ENCODE data around the gene THBS4.
"Not testable (repeated sequence)": the region's sequence is repeated elsewhere in the genome, so short reads cannot be mapped to it uniquely, and the experiment has no call there.

Gene THBS4

GRCh38 chr5:80106916-80107315 lies 71.8 kb downstream of the THBS4 start:
- Histone ChIP-seq H3K9me2 (replicated peaks; ENCODE audit: insufficient read depth, low read length) (no peaks in the 10 kb centered on the region), H4K20me1 (ENCODE audit: insufficient read depth, low read length) (no peaks in the 10 kb centered on the region), H3K27me3 (replicated peaks; ENCODE audit: insufficient read depth, low read length) (no peaks in the 10 kb centered on the region), H3F3A (ENCODE audit: insufficient read depth, low read length) (no peaks in the 10 kb centered on the region), H3K9me3 (replicated peaks; ENCODE audit: insufficient read depth, low read length) (no peaks in the 10 kb centered on the region), H2AFZ (ENCODE audit: low read length) (no peak overlapping the region), H3K27ac (ENCODE audit: low read length) (no peak overlapping the region), H3K4me1 (ENCODE audit: low read length) (no peaks in the 10 kb centered on the region), H3K9ac (ENCODE audit: low read length) (no peak overlapping the region), H3K4me2 (ENCODE audit: low read depth, low read length) (no peak overlapping the region), H3K36me3 (replicated peaks; ENCODE audit: insufficient read depth, low read length) (no peaks in the 10 kb centered on the region), H3K4me3 (ENCODE audit: low read length) (no peak overlapping the region), H3K79me2 (ENCODE audit: low read length) (no peaks in the 10 kb centered on the region)
- DNase-seq, result no peak
- TF ChIP-seq CTCF (IDR thresholded peaks at IDR 0.05; ENCODE audit: low read length), result no peak
- no peak for TF ChIP-seq EZH2 (optimal IDR thresholded peaks at IDR 0.05; ENCODE audit: low read depth, low read length)
- no peak for TF ChIP-seq EZH2phosphoT487 (IDR thresholded peaks at IDR 0.05; ENCODE audit: low read length)

DNA sequence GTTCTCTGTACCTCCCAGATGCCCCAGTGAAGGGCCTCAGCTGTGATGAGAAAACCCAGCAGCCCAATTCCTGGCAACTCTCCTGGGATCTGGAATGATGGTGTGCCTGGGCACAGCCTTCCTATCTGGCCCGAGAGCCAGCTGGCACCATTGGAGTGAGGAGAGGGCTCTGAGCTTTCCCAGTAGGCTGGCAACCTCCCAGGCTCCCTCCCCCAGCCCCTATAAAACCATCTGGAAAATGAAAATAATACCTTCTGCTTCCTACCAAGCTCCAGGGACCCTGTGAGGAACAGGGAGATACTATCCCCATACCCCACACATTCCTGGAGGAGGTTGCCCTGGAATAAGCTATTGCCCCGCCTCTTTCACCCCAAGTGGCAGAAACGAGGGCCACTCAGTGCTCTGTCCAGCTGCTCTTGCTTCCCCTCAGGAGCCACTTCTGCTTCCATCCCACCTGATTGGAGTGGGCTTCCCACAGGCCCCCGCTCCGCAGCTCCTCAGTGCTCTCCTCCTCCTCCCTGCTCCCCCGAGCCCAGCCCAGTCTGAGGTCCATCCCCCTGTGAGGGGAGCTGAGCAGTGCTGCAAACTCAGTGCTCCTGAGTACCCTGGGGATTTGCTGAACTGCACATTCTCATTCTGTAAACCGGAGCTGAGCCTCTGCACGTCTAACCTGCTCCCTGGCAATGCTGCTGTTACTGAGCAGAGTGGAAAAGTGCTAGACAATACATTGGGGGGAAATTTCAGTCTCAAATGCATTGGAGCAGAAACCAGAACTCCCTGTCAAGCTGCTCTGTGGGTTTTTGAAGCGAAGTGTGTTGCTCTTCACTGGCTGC lies 74.7 kb downstream of the THBS4 start:
- H3F3A ChIP-seq (ENCODE audit: insufficient read depth, low read length), result no peaks in the 10 kb centered on the region
- no peaks in the 10 kb centered on the region for H4K20me1 ChIP-seq (ENCODE audit: insufficient read depth, low read length)
- no peak overlapping the region for H2AFZ ChIP-seq (ENCODE audit: low read length)
- H3K9ac ChIP-seq (ENCODE audit: low read length), result no peak overlapping the region
- no peaks in the 10 kb centered on the region for H3K9me3 ChIP-seq (replicated peaks; ENCODE audit: insufficient read depth, low read length)
- H3K36me3 ChIP-seq (replicated peaks; ENCODE audit: insufficient read depth, low read length), result no peaks in the 10 kb centered on the region
- H3K27me3 ChIP-seq (replicated peaks; ENCODE audit: insufficient read depth, low read length), result no peaks in the 10 kb centered on the region
- H3K4me3 ChIP-seq (ENCODE audit: low read length), result no peak overlapping the region
- H3K79me2 ChIP-seq (ENCODE audit: low read length), result no peaks in the 10 kb centered on the region
- no peak overlapping the region for H3K27ac ChIP-seq (ENCODE audit: low read length)
- DNase-seq, result no peak
- no peaks in the 10 kb centered on the region for H3K9me2 ChIP-seq (replicated peaks; ENCODE audit: insufficient read depth, low read length)
- no peak overlapping the region for H3K4me2 ChIP-seq (ENCODE audit: low read depth, low read length)
- H3K4me1 ChIP-seq (ENCODE audit: low read length), result no peaks in the 10 kb centered on the region
- no peak for TF ChIP-seq EZH2 (optimal IDR thresholded peaks at IDR 0.05; ENCODE audit: low read depth, low read length)
- TF ChIP-seq EZH2phosphoT487 (IDR thresholded peaks at IDR 0.05; ENCODE audit: low read length), result no peak
- no peak for TF ChIP-seq CTCF (IDR thresholded peaks at IDR 0.05; ENCODE audit: low read length)

GRCh38 chr5:80111376-80111990 lies 76.3 kb downstream of the THBS4 start:
- H3K79me2 ChIP-seq (ENCODE audit: low read length); H3K9me2 ChIP-seq (replicated peaks; ENCODE audit: insufficient read depth, low read length); H3K36me3 ChIP-seq (replicated peaks; ENCODE audit: insufficient read depth, low read length); H3K4me2 ChIP-seq (ENCODE audit: low read depth, low read length); DNase-seq; H3K9ac ChIP-seq (ENCODE audit: low read length); H3K4me1 ChIP-seq (ENCODE audit: low read length); H3K27ac ChIP-seq (ENCODE audit: low read length); H3F3A ChIP-seq (ENCODE audit: insufficient read depth, low read length); H3K9me3 ChIP-seq (replicated peaks; ENCODE audit: insufficient read depth, low read length); H3K27me3 ChIP-seq (replicated peaks; ENCODE audit: insufficient read depth, low read length); H4K20me1 ChIP-seq (ENCODE audit: insufficient read depth, low read length); H2AFZ ChIP-seq (ENCODE audit: low read length); H3K4me3 ChIP-seq (ENCODE audit: low read length): not testable (repeated sequence)

DNA sequence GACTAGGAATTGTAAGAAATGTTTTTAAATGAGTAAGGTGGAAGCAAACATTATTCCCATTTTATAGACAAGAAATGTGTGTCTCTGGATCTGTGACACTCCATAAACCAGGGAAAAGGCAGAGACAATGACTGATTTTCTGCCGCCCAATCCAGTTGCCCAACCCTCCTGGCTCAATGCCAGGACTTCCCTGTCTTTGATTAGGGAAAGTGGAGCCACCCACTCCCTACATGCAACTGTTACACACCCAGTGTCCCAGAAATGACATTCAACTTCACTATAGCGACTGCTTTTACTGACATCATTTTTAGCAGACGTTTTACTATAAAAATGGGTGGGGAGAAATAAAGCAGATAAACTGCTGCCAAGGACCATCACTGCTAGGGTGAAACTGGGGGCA lies 79.7 kb downstream of the THBS4 start:
- Histone ChIP-seq H2AFZ (ENCODE audit: low read length) (no peak overlapping the region), H3K9ac (ENCODE audit: low read length) (no peak overlapping the region)

More for the DNA sequence above, 79.7 kb downstream of the THBS4 start:
- no peaks in the 10 kb centered on the region for H4K20me1 ChIP-seq (ENCODE audit: insufficient read depth, low read length)
- no peak for TF ChIP-seq EZH2phosphoT487 (IDR thresholded peaks at IDR 0.05; ENCODE audit: low read length)
- TF ChIP-seq EZH2 (optimal IDR thresholded peaks at IDR 0.05; ENCODE audit: low read depth, low read length), result no peak
- no peak for TF ChIP-seq CTCF (IDR thresholded peaks at IDR 0.05; ENCODE audit: low read length)
- no peak overlapping the region for H3K4me3 ChIP-seq (ENCODE audit: low read length)
- no peaks in the 10 kb centered on the region for H3K27me3 ChIP-seq (replicated peaks; ENCODE audit: insufficient read depth, low read length)
- no peak for DNase-seq
- H3K9me3 ChIP-seq (replicated peaks; ENCODE audit: insufficient read depth, low read length), result no peaks in the 10 kb centered on the region
- H3K36me3 ChIP-seq (replicated peaks; ENCODE audit: insufficient read depth, low read length), result no peaks in the 10 kb centered on the region
- H3K79me2 ChIP-seq (ENCODE audit: low read length), result no peaks in the 10 kb centered on the region
- H3F3A ChIP-seq (ENCODE audit: insufficient read depth, low read length), result no peaks in the 10 kb centered on the region
- no peaks in the 10 kb centered on the region for H3K4me1 ChIP-seq (ENCODE audit: low read length)
- no peaks in the 10 kb centered on the region for H3K9me2 ChIP-seq (replicated peaks; ENCODE audit: insufficient read depth, low read length)
- no peak overlapping the region for H3K27ac ChIP-seq (ENCODE audit: low read length)
- no peak overlapping the region for H3K4me2 ChIP-seq (ENCODE audit: low read depth, low read length)
